NOMO-1 (cell line): ENCODE data around the gene OGFR.

Source experiments
- DNase-seq, 2 experiments: peaks; one replicate each; lab custom pipeline; 2025; ENCODE audit not compliant: unreplicated experiment in 2 of 2; lab: John Stamatoyannopoulos, UW

OGFR gene

DNA sequence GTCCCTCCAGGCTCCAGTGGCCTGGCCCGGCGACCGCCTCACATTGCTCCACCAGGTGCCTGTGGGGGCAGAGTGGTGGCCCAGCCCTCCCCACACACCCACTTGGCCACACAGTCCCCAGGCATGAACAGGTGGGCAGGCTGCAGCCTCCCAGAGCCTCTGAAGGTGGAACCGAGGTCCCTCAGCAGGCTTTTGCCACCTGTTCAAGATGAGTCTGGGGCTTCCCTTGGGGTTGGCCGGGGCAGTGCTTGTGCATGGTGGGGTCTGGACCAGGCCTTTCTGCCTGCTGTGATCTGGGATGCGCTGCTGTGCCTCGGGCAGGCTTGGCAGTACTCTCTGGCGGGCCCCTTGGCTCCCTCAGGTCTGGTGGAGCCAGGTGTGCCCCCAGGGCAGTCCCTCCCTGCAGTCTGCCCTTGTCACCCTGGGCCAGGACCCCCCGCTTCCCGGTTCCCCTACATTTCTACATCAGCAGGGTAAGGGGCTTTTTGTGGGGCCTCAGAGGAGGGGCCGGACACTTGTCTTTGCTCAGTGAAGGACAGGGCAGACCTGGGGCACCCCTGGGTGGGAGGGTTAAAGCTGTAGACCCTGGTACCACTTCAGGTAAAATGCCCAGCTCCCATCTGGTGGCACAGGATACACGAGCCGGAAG lies 9.5 kb downstream of the OGFR start:
- DNase-seq = no peak

DNA sequence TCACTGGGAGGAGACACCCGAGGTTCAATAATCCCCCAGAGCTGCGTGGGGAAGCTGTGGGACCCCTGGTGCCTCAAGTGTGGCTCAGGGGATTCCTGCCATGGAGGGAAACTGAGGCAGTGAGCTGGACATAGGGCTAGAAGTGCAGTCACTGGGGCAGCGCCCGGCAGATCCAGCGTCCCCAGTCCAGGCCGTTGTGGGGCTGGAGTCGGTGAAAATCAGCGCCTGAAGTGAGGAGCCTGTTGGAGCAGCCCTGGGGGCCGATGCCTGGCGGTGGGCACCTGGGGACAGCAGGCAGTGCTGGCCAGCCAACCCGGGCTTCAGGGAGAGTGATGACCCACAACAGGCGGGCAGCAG lies 10.1 kb downstream of the OGFR start:
- DNase-seq = no peak

DNA sequence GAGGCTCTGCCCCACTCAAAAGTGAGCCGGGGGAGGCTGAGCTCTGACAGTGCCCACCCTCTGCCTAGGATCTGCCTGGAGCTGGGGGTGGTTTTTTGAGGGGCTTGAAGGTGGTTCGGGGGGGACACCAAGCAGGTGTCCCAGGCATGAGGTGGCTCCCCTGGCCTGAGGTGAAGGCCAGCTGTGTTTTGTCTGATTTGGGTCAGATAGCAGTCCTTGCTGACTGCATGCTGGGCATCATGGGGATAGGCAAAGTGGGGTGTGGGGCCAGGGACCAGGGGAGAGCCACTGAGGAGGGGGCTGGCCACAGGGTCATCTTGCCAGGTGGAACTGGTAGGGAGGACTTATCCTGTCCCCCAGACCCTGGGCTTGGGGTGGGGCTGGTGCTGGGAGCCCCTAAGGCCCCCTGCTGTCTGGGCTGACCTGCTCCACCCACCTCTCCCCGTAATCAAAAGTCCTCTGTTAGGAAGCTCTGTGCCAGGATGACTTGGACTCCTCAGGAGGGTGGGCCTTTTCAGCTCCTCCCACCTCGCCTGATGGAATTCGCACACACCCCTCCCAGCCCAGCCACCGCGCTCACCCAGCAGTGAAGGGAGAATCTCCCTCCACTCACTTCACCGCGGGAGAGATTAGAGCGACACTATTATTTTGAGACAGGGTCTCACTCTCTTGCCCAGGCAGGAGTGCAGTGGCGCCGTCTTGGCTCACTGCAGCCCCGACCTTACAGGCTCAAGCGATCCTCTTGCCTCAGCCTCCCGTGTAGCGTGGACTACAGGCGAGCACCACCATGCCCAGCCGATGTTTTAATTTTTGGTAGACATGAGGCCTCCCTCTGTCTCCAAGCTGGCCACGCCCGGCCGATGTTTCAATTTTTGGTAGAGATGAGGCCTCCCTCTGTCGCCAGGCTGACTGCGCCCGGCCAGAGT lies 10.7 kb downstream of the OGFR start:
- no peak for DNase-seq

DNA sequence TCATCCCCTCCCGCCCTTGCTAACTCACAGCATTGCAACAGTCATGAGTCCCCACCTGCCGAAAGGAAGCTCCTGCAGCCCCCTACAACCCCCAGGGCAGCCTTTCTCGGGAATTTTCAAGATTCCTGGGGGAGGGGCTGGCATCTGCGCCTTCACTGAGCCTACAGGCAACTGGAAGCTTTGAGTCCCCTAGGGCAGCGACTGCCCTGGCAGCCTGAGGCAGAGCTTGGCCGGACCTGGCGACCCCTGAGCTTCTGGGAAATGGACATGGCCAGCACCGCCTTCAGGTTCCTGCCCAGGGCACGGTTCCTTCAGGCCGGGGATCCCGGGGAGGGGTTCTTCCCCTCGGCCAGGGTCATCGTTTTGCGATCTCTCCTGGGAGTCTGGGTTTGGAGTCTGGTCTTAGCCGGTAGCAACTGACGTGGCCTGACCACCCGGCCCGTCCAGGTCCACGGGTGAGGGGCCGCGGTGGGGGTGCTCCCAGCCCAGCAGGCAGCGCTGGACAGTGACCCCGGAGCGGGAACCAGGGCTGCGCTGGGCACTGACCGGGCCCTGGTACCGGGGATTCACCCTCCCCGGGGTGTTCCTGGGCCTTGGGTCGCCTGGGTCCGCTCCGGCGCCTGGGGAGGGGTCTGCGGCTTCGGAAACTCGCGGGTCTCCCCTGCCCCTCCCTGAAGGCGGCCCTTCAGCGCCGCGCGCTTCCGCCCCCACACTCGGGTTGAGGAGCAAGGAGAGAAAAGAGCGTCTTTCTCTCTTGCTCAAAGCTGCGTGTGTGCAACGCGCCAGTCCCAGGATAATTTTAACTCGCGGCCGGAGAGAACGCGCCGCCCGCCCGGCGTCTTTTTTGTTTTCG lies 11.6 kb downstream of the OGFR start:
- DNase-seq = peak; percentile 21 to 34

DNA sequence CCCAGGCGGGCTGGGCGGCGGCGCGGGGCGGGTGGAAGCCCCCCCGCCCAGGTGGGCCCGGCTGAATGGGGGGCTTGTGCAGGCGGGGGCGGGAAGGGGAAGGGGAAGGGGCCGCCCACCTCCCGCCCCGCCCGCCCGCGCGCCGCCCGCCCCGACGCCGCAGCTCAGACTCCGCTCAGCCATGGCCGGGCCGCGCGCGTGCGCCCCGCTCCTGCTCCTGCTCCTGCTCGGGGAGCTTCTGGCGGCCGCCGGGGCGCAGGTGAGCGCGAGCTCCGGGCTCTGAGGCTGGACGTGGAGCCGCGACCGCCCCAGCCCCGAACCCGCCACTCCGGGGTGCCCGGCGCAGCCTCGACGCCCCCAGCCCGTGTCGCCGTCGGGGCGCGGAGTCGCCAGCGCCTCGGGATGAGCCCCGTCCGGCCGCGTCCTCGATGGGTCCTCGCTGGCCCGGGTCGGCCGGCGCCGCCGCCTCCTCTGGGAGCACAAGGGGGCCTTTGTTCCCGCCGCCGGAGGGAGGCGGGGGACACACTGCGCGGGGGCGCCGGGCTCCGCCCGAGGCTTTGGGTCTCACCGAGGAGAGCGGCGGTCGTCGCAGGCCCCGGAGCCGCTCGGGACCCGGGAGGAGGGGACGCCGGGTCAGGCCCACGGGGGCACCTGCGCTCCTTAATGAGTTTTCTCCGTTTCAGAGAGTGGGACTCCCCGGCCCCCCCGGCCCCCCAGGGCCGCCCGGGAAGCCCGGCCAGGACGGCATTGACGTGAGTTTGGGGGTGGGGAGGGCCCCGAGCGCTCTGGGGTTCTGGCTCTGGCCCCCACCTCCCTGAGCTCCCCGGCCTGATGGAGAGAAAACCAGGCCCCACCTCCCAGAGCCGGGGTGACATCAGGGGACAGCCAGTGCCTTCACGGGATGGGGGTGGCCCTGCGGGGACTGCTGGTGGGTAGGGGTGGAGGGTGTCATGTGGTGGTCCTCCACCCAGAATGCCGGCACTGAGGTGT lies 12.5 kb downstream of the OGFR start, which contains the start of gene COL9A3:
COL9A3 (plus strand) TSS at position 167 of the 990 bp plus-strand sequence; CDS start at position 182, 15 bp downstream.
- no peak for DNase-seq

DNA sequence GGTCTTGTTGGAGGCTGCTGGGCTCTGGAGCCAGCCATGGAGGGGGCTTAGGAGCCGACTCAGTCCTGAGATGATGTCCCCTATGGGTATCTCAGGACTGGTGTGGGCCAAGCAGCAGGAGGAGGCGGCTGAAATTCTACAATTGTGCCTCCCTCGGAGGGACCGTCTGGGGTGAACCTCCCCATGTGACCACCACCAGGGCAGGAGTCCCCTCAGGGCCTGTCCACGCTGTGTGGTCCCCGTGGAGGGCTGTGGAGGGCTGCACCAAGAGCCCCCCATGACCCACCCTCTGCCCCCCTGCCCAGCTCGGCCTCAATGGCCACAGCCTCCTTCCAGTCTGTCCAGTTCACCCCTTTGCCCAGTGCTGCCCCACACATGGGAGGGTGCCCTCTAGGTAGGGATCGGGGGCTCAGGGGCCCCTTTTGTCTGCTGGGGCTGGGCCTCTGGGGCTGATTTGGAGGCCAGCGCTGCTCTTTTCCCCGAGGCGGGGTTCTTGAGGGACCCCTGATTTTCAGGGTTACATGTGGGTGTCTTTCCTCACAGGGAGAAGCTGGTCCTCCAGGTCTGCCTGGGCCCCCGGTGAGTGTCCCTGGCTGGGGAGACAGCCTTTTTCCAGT lies 13.4 kb downstream of the OGFR start:
- DNase-seq = no peak

DNA sequence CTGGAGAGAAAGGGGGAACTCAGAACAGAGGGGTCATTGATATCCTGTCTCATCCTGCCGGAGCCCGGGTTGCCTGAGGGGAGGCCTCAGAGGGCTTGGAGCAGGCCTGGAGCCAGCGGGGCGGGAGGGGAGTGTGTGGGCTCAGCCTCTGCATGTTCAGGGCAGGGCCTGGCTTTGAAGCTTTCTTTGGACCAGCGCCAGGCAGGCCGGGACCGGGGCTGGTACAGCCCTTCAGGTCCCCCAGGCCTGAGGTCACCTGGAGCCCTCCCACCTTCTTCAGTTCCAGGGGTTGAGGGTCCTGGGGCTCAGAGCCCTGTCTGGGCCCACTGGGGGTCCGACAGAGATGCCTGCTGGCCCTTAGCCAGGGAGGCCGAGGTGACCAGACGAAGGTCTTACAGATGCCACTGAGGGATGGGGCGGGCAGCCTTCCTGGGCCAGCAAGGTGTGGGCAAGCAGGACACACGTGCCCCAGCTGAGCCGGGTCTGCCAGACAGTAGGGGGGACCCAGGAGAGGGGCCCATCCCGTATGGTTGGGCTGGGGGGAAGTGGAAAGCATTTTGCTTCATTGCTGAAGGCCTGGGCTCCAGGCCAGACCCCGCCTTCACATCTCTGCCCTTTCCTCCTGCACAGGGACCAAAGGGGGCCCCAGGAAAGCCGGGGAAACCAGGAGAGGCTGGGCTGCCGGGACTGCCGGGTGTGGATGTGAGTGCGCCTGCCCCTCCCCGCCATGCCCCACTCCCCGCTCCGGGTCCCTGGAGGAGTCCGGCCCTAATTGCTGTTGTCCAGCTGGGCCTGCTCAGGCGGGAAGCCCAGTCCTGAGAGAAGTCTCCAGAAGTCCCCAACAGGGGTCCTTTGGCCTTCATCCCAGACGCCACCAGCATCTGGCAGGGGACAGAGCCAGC lies 14.2 kb downstream of the OGFR start:
- no peak for DNase-seq

DNA sequence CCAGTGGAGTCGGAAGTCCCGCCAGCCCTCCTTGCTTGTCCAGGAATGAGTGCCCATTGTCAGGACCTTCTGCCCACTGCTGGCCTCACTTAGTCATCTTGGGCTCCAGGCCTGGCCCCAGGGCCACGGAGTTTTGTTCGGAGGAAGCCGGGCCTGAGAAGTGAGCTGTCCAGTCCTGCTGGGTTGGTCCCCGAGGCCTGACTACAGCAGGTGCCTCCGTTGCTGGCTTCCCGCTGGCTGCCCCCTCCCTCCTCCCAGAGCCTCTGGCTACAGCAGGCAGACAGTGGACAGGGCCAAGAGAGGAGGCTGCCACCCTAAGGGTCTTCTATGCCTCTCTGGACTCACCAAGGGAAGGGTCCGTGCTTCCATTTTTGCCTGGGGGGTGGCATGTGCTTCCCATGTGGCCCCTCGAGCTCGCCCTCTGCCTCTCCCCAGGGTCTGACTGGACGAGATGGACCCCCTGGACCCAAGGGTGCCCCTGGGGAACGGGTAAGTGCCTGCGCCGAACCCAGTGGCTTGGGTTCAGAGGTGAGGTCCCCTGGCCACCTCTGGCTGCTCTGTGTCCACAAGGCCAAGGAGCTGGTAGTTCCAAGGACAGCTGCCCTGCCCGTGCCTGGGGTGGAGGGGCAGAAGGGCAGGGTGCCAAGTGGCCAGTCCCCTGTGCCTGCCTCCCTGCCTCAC lies 15.0 kb downstream of the OGFR start:
- no peak for DNase-seq

DNA sequence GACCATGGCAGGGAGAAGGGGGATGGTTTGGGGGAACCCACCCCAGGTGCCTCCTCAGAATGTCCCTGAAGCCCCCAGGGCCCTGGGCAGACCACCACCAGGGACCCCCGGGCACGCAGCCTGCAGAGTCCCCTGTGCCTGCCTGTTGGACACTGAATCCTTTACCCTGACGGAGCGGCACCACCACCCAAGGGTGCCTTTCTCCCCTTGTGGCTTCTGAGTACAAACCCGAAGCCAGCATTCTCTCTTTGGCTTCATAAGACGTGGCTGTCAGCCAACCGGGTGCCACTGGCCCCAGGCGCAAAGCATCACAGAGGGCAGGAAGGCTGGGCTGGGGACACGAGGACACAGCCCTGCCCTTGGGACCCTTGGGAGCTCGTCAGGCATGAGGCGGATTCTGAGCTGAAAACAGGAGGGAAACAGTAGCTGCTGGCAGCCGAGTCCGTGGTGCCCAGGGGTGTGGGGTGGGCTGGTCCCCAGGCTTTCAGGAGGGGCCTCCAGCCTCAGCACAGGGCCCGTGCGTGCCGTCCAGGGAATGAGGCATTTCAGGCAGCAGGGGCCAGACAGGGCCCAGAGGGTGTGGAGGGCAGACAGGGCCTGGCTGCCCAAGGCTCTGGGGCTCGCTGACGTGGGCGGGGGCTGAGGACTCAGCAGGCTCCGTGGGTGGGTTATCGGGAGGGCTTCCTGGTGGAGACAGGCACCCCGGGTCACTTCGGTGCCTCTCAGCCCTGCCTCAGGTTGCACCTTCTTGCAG lies 15.8 kb downstream of the OGFR start:
- no peak for DNase-seq

DNA sequence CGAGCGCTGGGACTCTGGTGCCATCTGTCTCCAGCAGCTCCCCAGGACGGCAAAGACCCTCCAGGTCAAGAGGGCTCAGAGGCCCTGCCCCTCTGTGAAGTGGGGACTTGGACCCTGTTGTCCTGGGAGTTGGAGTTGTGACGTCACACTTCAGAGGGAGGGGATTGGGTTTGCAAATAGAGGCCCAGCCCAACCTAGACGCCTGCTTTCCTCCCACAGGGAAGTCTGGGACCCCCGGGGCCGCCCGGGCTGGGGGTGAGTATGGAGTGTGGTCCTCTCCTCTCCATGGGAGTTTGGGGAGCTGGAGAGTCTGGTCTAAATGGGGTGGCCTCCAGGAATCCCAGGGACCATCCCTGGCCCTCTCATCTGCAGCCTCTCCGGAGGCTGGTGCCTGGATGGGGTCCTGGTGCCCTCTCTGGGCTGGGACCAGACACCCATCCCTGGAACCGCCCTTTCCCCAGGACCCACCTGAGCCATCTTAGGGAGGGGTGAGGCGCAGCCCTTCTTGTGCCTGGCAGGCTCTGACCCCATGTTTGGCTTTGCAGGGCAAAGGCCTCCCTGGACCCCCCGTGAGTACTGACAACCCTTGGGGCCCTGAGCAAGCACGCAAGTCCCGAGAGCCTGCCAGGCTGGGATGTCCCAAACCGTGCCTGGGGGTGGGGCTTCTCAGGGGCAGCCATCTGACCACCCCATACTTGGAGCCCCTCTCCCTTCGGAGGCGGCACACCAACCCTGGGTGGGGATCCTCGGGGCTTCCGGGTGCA lies 16.5 kb downstream of the OGFR start:
- DNase-seq = no peak

DNA sequence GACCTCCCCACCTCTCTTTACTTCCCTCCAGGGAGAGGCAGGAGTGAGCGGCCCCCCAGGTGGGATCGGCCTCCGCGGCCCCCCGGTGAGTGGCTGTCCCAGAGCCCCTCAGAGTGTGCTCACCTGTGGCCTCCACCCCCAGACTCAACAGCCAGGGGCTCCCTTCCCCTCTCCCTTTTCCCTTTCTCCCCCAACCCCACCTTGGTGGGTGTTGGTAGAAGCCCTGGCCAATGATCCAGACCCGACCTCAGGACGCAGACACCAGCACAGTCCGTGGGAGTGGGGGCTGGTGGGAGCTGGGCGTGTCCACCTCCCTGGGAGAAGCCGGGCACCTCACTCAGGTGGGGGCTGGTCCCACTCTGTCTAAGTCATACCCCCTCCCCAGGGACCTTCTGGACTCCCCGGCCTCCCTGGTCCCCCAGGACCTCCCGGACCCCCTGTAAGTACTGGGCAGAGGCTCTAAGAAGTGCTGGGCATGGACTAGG lies 17.1 kb downstream of the OGFR start:
- no peak for DNase-seq

DNA sequence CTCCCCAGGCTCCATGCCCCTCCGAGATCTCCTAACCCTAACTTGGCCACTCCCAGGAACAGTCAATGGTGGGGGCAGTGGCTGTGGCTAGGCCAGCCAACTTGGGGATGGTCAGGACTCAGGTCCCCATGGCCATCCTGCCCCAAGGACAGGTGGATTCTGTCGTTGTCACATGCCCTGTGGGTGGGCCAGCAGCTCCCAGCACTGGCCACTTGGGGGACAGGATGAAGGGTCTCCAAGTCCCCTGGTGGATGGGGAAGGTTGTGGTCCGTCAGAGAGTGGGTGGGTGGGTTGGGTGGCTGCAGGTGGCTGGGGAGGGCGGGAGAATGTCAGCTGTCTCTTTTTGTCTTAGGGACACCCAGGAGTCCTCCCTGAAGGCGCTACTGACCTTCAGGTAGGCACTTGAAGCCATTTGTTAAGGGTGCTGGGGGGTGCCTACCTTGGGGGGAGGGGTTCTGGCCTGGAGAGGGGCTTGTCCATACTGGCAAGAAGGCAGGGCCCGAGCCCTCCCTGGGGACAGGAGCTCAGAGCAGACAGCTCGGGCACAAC lies 17.7 kb downstream of the OGFR start:
- no peak for DNase-seq

DNA sequence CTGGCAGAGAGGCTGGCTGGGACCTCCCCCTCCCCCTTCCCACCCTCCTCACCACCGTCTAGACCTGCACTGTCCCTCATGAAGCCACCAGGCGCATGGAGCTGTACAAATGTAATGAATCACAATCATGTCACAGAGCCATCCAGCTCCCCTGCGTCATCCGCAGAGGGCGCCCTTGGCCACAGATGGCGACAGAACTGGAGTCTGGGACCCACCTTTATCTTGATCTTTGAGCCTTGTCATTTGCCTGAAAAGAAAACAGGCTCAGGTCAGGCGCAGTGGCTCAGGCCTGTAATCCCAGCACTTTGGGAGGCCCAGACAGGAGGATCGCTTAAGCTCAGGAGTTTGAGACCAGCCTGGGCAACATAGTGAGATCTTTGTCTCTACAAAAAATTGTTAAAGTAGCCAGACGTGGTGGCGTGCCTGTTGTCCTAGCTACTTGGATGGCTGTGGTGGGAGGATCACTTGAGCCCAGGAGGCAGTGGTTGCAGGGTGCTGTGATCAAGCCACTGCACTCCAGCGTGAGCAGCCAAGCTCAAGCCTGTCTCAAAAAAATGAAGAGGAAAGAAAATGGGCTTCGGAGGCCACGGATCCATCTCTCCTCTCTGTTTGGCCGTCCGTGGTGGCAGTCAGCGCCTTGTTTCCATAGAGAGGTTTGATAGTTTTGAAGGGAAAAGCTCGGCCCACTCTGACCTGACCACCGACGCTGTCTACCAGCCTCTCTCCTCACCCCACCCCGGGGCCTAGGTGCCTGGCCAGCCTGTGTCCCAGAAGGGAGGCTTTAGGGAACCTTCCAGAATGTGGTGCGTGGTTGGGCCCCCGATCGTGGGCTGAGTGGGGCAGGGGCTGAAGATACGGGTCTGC lies 18.4 kb downstream of the OGFR start:
- DNase-seq = peak; percentile 84 to 87

DNA sequence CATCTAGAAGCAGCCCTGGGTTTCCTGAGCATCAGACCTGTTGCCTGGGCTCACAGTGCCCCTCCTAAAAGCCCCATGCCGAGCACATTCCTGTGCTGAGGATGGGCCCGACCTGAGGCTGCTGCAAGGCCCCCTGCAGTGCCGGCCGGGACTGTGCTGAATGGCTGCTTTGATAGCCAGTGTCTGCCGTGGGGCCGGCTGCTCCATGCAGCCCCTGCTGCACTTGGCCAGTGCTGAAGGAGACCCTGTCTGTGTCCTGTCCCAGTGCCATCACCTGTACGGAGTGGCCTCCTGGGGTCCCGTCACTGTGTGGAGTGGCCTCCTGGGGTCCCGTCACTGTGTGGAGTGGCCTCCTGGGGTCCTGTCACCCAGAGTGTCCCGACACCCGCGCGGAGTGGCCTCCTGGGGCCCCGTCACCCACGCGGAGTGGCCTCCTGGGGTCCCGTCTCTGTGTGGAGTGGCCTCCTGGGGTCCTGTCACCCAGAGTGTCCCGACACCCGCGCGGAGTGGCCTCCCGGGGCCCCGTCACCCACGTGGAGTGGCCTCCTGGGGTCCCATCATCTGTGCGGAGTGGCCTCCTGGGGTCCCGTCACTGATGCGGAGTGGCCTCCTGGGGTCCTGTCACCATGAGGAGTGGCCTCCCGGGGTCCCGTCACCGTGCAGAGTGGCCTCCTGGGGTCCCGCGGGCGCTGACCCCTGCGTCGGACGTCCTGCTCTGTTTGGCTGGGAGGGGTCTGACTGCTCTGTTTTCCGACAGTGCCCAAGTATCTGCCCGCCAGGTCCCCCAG lies 19.2 kb downstream of the OGFR start:
- no peak for DNase-seq
